ENCODE results near the gene TTN. TPM values are rescaled to one million over a fixed set of nuclear protein-coding genes. Genes with fewer than 3 reads are reported as not detected.

Gene TTN
- polyA plus RNA-seq, 1 experiment: not detected

- peak overlapping the region; percentile 67 for H3K4me3 ChIP-seq (ENCODE audit: low read depth, low read length)
- CTCF ChIA-PET: interaction anchor here (0.6 to 1.2 kb wide), 5 partner anchors 15 to 299 kb away, joined by 3 to 5 read pairs (median 3); partner anchors contain the start of gene PLEKHA3
- DNase-seq (ENCODE audit: low read depth): peak; percentile 27
- H3K36me3 ChIP-seq (ENCODE audit: control insufficient read depth, insufficient read depth, low read length): peaks cover 1% of the 10 kb centered on the region; the same call in 1 of the 2 replicates
- TF ChIP-seq, protein P1, sequence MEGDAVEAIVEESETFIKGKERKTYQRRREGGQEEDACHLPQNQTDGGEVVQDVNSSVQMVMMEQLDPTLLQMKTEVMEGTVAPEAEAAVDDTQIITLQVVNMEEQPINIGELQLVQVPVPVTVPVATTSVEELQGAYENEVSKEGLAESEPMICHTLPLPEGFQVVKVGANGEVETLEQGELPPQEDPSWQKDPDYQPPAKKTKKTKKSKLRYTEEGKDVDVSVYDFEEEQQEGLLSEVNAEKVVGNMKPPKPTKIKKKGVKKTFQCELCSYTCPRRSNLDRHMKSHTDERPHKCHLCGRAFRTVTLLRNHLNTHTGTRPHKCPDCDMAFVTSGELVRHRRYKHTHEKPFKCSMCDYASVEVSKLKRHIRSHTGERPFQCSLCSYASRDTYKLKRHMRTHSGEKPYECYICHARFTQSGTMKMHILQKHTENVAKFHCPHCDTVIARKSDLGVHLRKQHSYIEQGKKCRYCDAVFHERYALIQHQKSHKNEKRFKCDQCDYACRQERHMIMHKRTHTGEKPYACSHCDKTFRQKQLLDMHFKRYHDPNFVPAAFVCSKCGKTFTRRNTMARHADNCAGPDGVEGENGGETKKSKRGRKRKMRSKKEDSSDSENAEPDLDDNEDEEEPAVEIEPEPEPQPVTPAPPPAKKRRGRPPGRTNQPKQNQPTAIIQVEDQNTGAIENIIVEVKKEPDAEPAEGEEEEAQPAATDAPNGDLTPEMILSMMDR (IDR thresholded peaks at IDR 0.05; ENCODE audit: insufficient read depth, low read depth, low read length): peak; percentile 86
- POLR2A ChIA-PET: no interaction called here
- H3K27me3 ChIP-seq (ENCODE audit: control insufficient read depth, insufficient read depth, low read length): no peaks in the 10 kb centered on the region
These were observed 284.1 kb downstream of the TTN start for GRCh38 chr2:178522950-178523595.

GRCh38 chr2:178521304-178522150 is 285.7 kb downstream of the TTN start:
- DNase-seq (ENCODE audit: low read depth): no peak
- ChIA-PET POLR2A (no interaction called here), CTCF (no interaction called here)
- peaks cover 1% of the 10 kb centered on the region; the same call in 1 of the 2 replicates for H3K36me3 ChIP-seq (ENCODE audit: control insufficient read depth, insufficient read depth, low read length)
- TF ChIP-seq, protein P1 (IDR thresholded peaks at IDR 0.05; ENCODE audit: insufficient read depth, low read depth, low read length): no peak
- no peaks in the 10 kb centered on the region for H3K27me3 ChIP-seq (ENCODE audit: control insufficient read depth, insufficient read depth, low read length)
- no peak overlapping the region for H3K4me3 ChIP-seq (ENCODE audit: low read depth, low read length)

DNA sequence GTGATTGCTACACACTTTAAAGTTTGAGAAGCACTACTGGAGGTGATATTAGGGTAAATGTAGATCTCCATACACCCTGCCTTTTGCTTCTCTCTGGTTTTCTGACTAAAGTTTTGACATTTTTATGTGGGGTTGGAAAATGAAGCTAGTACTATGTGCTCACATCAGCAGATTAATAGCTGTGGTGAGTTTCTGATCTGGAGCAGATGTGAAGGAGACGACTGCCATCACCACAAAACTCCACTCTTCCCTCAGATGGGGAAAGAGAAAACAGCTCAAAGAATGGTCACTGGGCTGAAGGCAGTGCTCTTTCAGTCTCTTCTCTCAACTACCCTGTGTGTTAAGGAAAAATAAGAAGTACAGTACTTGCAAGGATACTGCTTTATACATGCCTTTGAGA is 289.7 kb downstream of the TTN start:
- TF ChIP-seq, protein P1 (IDR thresholded peaks at IDR 0.05; ENCODE audit: insufficient read depth, low read depth, low read length): no peak
- ChIA-PET CTCF (no interaction called here), POLR2A (no interaction called here)
- H3K36me3 ChIP-seq (ENCODE audit: control insufficient read depth, insufficient read depth, low read length): peaks cover 1% of the 10 kb centered on the region; the same call in 1 of the 2 replicates
- no peak for DNase-seq (ENCODE audit: low read depth)
- H3K4me3 ChIP-seq (ENCODE audit: low read depth, low read length): no peak overlapping the region
- no peaks in the 10 kb centered on the region for H3K27me3 ChIP-seq (ENCODE audit: control insufficient read depth, insufficient read depth, low read length)

- TF ChIP-seq, protein P1 (IDR thresholded peaks at IDR 0.05; ENCODE audit: insufficient read depth, low read depth, low read length): no peak
- POLR2A ChIA-PET: no interaction called here
- CTCF ChIA-PET: interaction anchor here (1.0 kb wide), 1 partner anchor 19 kb away, joined by 3 read pairs; no protein-coding TSS in a partner anchor
- Histone ChIP-seq H3K4me3 (ENCODE audit: low read depth, low read length) (no peak overlapping the region), H3K27me3 (ENCODE audit: control insufficient read depth, insufficient read depth, low read length) (no peaks in the 10 kb centered on the region), H3K36me3 (ENCODE audit: control insufficient read depth, insufficient read depth, low read length) (peaks cover 1% of the 10 kb centered on the region; the same call in 1 of the 2 replicates)
- DNase-seq (ENCODE audit: low read depth): no peak
These were observed 292.6 kb downstream of the TTN start for GRCh38 chr2:178514664-178515063.

- peaks cover 1% of the 10 kb centered on the region; the same call in 1 of the 2 replicates for H3K36me3 ChIP-seq (ENCODE audit: control insufficient read depth, insufficient read depth, low read length)
- H3K27me3 ChIP-seq (ENCODE audit: control insufficient read depth, insufficient read depth, low read length): no peaks in the 10 kb centered on the region
- DNase-seq (ENCODE audit: low read depth): no peak
- H3K4me3 ChIP-seq (ENCODE audit: low read depth, low read length): no peak overlapping the region
- ChIA-PET CTCF (no interaction called here), POLR2A (no interaction called here)
- TF ChIP-seq, protein P1 (IDR thresholded peaks at IDR 0.05; ENCODE audit: insufficient read depth, low read depth, low read length): no peak
These were observed 293.3 kb downstream of the TTN start for GRCh38 chr2:178513876-178514275.

Measured in BJ (cell line).